Measurements from ENCODE around the gene DHX38. TPM values are rescaled to one million over a fixed set of nuclear protein-coding genes. Genes with fewer than 3 reads are reported as not detected.

The DHX38 gene
- total and polyA plus RNA-seq, 2 donors (not counting 3 experiments of a cell fraction or from before 2014, with no cell fraction given): 47.3 to 78.6 TPM

- ChIA-PET POLR2A (no interaction called here), CTCF (no interaction called here)
- dilution Hi-C loops (cut with MboI; ENCODE audit: extremely low pct_ligation_motif_present, low sequenced_read_pairs) (no loop called here), intact Hi-C loops (cut with micrococcal nuclease) (no loop called here)
- FAIRE-seq: no peak
- Histone ChIP-seq H3K9me1 (replicated peaks; ENCODE audit: control insufficient read depth, extremely low read depth, insufficient read depth, low read length) (no peaks in the 10 kb centered on the region), H2AFZ (ENCODE audit: low read depth, low read length) (no peak overlapping the region), H3K79me2 (ENCODE audit: control insufficient read depth, insufficient read depth, low read length) (no peaks in the 10 kb centered on the region), H3K36me3 (ENCODE audit: control insufficient read depth in 2 of 2, extremely low read depth in 1 of 2, insufficient read depth in 2 of 2, low read length in 2 of 2) (peaks cover 31 to 85% of the 10 kb centered on the region in 2 experiments), H3K4me2 (ENCODE audit: insufficient read depth, low read length) (no peak overlapping the region), H3K27me3 (ENCODE audit: control insufficient read depth in 2 of 2, insufficient read depth in 2 of 2, low read length in 2 of 2) (no peaks in the 10 kb centered on the region), H3K9me3 (replicated peaks; ENCODE audit: control insufficient read depth, insufficient read depth, low read length) (no peaks in the 10 kb centered on the region), H3K4me3 (replicated peaks in 1 of 3; ENCODE audit: insufficient read depth in 1 of 3, low read depth in 1 of 3, low read length in 3 of 3) (no peak overlapping the region), H3K9ac (replicated peaks; ENCODE audit: extremely low read depth, insufficient read depth, low read length) (no peak overlapping the region), H3K4me1 (ENCODE audit: control insufficient read depth, extremely low read depth, insufficient read depth, low read length) (no peaks in the 10 kb centered on the region), H4K20me1 (replicated peaks; ENCODE audit: control insufficient read depth, extremely low read depth, insufficient read depth, low read length) (no peaks in the 10 kb centered on the region), H3K27ac (ENCODE audit: insufficient read depth, low read depth, low read length) (no peak overlapping the region)
- no TSS peak for BruUV-seq (replicated peaks)
- TF ChIP-seq MYC (IDR thresholded peaks at IDR 0.05; ENCODE audit: low read depth, low read length) (no peak), FOS (IDR thresholded peaks at IDR 0.05; ENCODE audit: borderline replicate concordance, insufficient read depth, low read length) (no peak), GATA2 (IDR thresholded peaks at IDR 0.05; ENCODE audit: insufficient read depth, insufficient read length, low read depth, low read length) (no peak), JUN (IDR thresholded peaks at IDR 0.05; ENCODE audit: borderline replicate concordance, insufficient read depth, insufficient read length, low read depth) (no peak), POLR2A (IDR thresholded peaks at IDR 0.05; ENCODE audit: low read depth, low read length) (no peak), POLR2AphosphoS5 (IDR thresholded peaks at IDR 0.05; ENCODE audit: insufficient read depth, low read depth, low read length) (no peak), EZH2 (IDR thresholded peaks at IDR 0.05; ENCODE audit: borderline replicate concordance, low read depth, low read length, severe bottlenecking) (no peak), CTCF (IDR thresholded peaks at IDR 0.05; ENCODE audit: extremely low read depth in 1 of 2, insufficient read depth in 1 of 2, low read depth in 1 of 2, low read length in 2 of 2) (no peak), MAX (IDR thresholded peaks at IDR 0.05; ENCODE audit: insufficient read depth, insufficient read length) (no peak)
- no peak for DNase-seq (ENCODE audit: low read depth, low spot score)
Measured at GRCh38 chr16:72104905-72105304, 11.3 kb downstream of the DHX38 start.
